Measurements from ENCODE around the gene SS18. TPM values are rescaled to one million over a fixed set of nuclear protein-coding genes. Genes with fewer than 3 reads are reported as not detected.

Gene SS18
- total RNA-seq, 1 donor = 120 TPM

DNA sequence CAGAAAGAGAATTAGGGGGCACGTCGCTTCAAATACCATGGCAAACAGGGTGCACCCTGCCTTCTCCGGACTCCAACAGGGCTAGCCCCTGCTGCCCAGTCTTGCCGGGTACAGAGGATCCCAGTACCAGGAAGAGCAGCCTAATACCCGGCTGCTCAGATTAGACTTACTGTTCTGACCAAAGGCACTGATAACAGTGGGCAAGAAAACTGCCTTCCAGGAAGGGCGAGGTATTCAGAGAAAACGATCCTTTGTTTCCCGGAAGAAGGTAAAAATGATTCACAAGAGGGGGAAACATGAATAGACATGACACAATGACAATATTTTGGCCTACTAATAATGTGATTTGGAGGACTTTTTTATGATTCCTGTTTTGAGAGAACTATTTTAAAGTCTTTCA lies 99.9 kb downstream of the SS18 start:
- H3K4me3 ChIP-seq (ENCODE audit: insufficient read depth, low read length) = no peak overlapping the region
- H3K27me3 ChIP-seq (ENCODE audit: insufficient read depth, low read length) = no peaks in the 10 kb centered on the region
- TF ChIP-seq, protein P1, sequence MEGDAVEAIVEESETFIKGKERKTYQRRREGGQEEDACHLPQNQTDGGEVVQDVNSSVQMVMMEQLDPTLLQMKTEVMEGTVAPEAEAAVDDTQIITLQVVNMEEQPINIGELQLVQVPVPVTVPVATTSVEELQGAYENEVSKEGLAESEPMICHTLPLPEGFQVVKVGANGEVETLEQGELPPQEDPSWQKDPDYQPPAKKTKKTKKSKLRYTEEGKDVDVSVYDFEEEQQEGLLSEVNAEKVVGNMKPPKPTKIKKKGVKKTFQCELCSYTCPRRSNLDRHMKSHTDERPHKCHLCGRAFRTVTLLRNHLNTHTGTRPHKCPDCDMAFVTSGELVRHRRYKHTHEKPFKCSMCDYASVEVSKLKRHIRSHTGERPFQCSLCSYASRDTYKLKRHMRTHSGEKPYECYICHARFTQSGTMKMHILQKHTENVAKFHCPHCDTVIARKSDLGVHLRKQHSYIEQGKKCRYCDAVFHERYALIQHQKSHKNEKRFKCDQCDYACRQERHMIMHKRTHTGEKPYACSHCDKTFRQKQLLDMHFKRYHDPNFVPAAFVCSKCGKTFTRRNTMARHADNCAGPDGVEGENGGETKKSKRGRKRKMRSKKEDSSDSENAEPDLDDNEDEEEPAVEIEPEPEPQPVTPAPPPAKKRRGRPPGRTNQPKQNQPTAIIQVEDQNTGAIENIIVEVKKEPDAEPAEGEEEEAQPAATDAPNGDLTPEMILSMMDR (IDR thresholded peaks at IDR 0.05; ENCODE audit: extremely low read depth, low read depth, low read length) = no peak
- H3K79me2 ChIP-seq (ENCODE audit: insufficient read depth, low read length) = no peaks in the 10 kb centered on the region
- no peaks in the 10 kb centered on the region for H4K20me1 ChIP-seq (ENCODE audit: insufficient read depth, low read length)
- H2AFZ ChIP-seq (ENCODE audit: low read length) = no peak overlapping the region
- H3K9me3 ChIP-seq (ENCODE audit: low read depth, low read length) = no peaks in the 10 kb centered on the region
- no peaks in the 10 kb centered on the region for H3K4me1 ChIP-seq (ENCODE audit: insufficient read depth, low read length)
- no peaks in the 10 kb centered on the region for H3K36me3 ChIP-seq (ENCODE audit: insufficient read depth, low read length)
- H3K27ac ChIP-seq (ENCODE audit: low read depth, low read length) = no peak overlapping the region
- H3K4me2 ChIP-seq (ENCODE audit: insufficient read depth, low read length) = no peak overlapping the region
- no peak for DNase-seq (ENCODE audit: insufficient read length, low spot score, missing footprints)

DNA sequence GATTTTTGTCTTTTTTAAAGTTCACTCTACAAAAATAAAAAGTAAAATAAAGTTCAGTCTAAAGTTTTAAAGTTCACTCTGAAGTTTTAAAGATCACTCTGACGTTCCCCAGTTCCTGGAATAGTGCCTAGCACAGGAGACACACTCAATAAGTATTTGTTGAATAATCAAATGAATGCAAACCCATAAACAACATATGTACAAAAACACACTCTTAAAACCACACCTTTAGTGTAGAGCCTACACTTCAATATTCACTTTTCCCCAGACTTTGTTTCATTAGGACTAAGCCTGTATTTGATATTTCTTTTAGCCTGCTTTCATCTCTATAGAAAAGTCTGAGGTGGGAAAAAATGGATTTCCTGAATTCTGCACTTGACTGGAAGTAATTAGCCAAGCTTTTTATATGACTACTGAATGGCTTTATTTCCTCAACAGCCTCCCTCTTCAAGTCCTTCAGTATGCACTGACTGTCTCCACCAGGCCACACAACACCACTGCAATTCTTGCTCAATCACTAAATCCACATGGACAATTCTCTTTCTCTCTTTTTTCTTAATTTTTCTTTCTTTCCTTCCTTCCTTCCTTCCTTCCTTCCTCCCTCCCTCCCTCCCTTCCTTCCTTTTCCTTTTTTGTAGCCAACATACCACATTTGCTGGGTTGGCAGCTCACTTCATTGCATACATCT lies 104.6 kb downstream of the SS18 start:
- Histone ChIP-seq H3K27me3 (ENCODE audit: insufficient read depth, low read length) (no peaks in the 10 kb centered on the region), H3K9me3 (ENCODE audit: low read depth, low read length) (no peaks in the 10 kb centered on the region), H3K4me3 (ENCODE audit: insufficient read depth, low read length) (no peak overlapping the region), H3K36me3 (ENCODE audit: insufficient read depth, low read length) (no peaks in the 10 kb centered on the region), H2AFZ (ENCODE audit: low read length) (no peak overlapping the region), H4K20me1 (ENCODE audit: insufficient read depth, low read length) (no peaks in the 10 kb centered on the region), H3K4me1 (ENCODE audit: insufficient read depth, low read length) (no peaks in the 10 kb centered on the region), H3K27ac (ENCODE audit: low read depth, low read length) (no peak overlapping the region), H3K79me2 (ENCODE audit: insufficient read depth, low read length) (no peaks in the 10 kb centered on the region), H3K4me2 (ENCODE audit: insufficient read depth, low read length) (no peak overlapping the region)
- DNase-seq (ENCODE audit: insufficient read length, low spot score, missing footprints) = no peak
- TF ChIP-seq, protein P1 (IDR thresholded peaks at IDR 0.05; ENCODE audit: extremely low read depth, low read depth, low read length) = no peak

DNA sequence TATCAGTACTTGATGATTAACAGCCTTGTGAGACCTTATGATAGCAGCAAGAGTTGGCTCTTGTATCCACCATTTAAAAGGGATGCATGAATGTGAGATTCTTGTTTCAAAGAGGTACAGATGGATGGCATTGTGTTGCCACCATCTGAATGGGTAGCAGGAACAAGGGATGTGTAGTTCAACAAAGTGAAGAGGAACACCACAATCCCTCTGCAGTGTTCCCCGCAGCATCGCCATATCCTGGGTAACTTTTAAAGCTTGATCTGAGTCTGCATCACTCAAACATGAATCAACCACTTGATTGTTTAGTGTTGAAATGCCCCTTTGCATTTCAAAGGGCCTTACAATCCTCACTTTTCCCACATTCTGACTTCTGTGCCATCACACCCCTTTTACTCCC lies 106.7 kb downstream of the SS18 start:
- TF ChIP-seq, protein P1 (IDR thresholded peaks at IDR 0.05; ENCODE audit: extremely low read depth, low read depth, low read length) = no peak
- no peaks in the 10 kb centered on the region for H3K36me3 ChIP-seq (ENCODE audit: insufficient read depth, low read length)

DNA sequence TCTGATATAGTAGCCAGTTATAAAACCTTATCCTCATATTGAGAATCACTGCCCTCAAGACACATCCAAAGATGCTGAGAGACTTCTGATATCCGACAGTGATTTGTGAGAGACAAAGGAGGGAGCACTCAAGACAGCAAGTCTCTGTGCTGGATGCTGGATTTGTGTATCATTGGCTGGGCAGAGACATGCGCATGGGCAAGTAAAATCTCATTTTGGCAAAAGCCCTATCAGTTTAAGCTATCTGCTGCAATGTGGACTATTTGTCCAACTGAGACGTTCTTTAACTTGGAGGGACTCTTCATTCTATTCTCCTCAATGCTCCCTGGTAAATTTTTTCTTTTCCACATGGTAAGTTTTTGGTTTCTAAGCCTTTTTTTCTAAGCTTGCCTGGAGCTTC lies 107.5 kb downstream of the SS18 start:
- DNase-seq (ENCODE audit: insufficient read length, low spot score, missing footprints) = no peak

More for the DNA sequence above, 106.7 kb downstream of the SS18 start:
- Histone ChIP-seq H3K27me3 (ENCODE audit: insufficient read depth, low read length) (no peaks in the 10 kb centered on the region), H3K4me1 (ENCODE audit: insufficient read depth, low read length) (no peaks in the 10 kb centered on the region), H3K9me3 (ENCODE audit: low read depth, low read length) (no peaks in the 10 kb centered on the region), H3K4me3 (ENCODE audit: insufficient read depth, low read length) (no peak overlapping the region), H3K4me2 (ENCODE audit: insufficient read depth, low read length) (no peak overlapping the region), H3K27ac (ENCODE audit: low read depth, low read length) (no peak overlapping the region), H3K79me2 (ENCODE audit: insufficient read depth, low read length) (no peaks in the 10 kb centered on the region), H2AFZ (ENCODE audit: low read length) (no peak overlapping the region), H4K20me1 (ENCODE audit: insufficient read depth, low read length) (no peaks in the 10 kb centered on the region)
- DNase-seq (ENCODE audit: insufficient read length, low spot score, missing footprints) = no peak

More for the DNA sequence above, 107.5 kb downstream of the SS18 start:
- Histone ChIP-seq H3K79me2 (ENCODE audit: insufficient read depth, low read length) (no peaks in the 10 kb centered on the region), H3K27me3 (ENCODE audit: insufficient read depth, low read length) (no peaks in the 10 kb centered on the region), H3K4me2 (ENCODE audit: insufficient read depth, low read length) (no peak overlapping the region), H4K20me1 (ENCODE audit: insufficient read depth, low read length) (no peaks in the 10 kb centered on the region), H3K27ac (ENCODE audit: low read depth, low read length) (no peak overlapping the region), H2AFZ (ENCODE audit: low read length) (no peak overlapping the region), H3K4me1 (ENCODE audit: insufficient read depth, low read length) (no peaks in the 10 kb centered on the region), H3K36me3 (ENCODE audit: insufficient read depth, low read length) (no peaks in the 10 kb centered on the region), H3K9me3 (ENCODE audit: low read depth, low read length) (no peaks in the 10 kb centered on the region), H3K4me3 (ENCODE audit: insufficient read depth, low read length) (no peak overlapping the region)
- TF ChIP-seq, protein P1 (IDR thresholded peaks at IDR 0.05; ENCODE audit: extremely low read depth, low read depth, low read length) = no peak
